ENCODE results near the gene SPATS2.

DNA sequence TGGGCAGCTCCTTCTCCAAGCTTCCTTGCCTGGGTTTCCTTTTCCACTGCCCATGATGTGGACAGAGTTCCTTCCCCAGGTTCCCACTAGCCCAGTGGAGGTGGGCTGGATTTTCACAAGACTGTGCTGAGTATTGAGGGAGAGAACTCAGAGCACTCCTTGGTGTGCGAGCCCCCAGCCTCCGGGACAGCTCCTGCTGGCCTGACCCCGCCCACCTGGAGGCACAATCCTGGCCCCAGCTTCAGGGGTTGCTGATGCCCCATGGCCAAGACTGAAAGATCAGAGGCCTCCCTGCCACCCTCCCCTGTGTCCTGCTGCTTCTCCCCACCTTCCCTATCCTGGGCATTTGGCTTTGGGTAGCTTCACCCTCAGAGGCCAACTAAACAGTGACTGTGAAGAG is 179.2 kb downstream of the SPATS2 start:
- TF ChIP-seq EP300 (IDR thresholded peaks at IDR 0.05) (no peak), POLR2A (IDR thresholded peaks at IDR 0.05) (no peak)

Measured in gastroesophageal sphincter (tissue), 2 donors.